PFSK-1 (cell line): ENCODE measurements around the gene MINDY1.

Experiments used
- FOXP2 ChIP-seq: optimal IDR thresholded peaks from 2 replicates; pipeline ENCODE3; 2011; ENCODE audit warnings: borderline replicate concordance, control low read depth, inconsistent platforms; ENCODE audit not compliant: insufficient read depth; ENCODE audit errors: extremely low read length, extremely low read depth
- POLR2AphosphoS5 ChIP-seq: IDR thresholded peaks from 2 replicates; pipeline ENCODE4 v1.6.1; 2012; ENCODE audit warnings: low read depth, mild to moderate bottlenecking, control low read depth, low read length, moderate library complexity
- SIN3A ChIP-seq: IDR thresholded peaks from 2 replicates; pipeline ENCODE4 v1.6.1; 2012; ENCODE audit warnings: mild to moderate bottlenecking, low read length, moderate library complexity, borderline replicate concordance; ENCODE audit not compliant: insufficient read depth
- TAF1 ChIP-seq: IDR thresholded peaks from 2 replicates; pipeline ENCODE4 v1.6.1; 2012; ENCODE audit warnings: low read length, control low read depth, borderline replicate concordance; ENCODE audit not compliant: insufficient read depth
- TF ChIP-seq, protein P1 (sequence below), 2 experiments: IDR thresholded peaks; 2 replicates each; pipeline versions ENCODE4 v1.6.1 to v1.8.0; 2011 to 2012; ENCODE audit warnings: low read depth in 2 of 2, low read length in 2 of 2, control low read depth in 1 of 2, inconsistent platforms in 1 of 2, mild to moderate bottlenecking in 1 of 2, moderate library complexity in 1 of 2; ENCODE audit not compliant: insufficient read depth in 1 of 2

DNA sequence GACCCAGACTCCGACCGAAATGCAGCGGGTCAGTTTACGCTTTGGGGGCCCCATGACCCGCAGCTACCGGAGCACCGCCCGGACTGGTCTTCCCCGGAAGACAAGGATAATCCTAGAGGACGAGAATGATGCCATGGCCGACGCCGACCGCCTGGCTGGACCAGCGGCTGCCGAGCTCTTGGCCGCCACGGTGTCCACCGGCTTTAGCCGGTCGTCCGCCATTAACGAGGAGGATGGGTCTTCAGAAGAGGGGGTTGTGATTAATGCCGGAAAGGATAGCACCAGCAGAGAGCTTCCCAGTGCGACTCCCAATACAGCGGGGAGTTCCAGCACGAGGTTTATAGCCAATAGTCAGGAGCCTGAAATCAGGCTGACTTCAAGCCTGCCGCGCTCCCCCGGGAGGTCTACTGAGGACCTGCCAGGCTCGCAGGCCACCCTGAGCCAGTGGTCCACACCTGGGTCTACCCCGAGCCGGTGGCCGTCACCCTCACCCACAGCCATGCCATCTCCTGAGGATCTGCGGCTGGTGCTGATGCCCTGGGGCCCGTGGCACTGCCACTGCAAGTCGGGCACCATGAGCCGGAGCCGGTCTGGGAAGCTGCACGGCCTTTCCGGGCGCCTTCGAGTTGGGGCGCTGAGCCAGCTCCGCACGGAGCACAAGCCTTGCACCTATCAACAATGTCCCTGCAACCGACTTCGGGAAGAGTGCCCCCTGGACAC is 41.4 kb upstream of the MINDY1 start:
- TF ChIP-seq FOXP2 (peak; percentile 60), POLR2AphosphoS5 (peak; percentile 17; the same call in 1 of the 2 replicates), TAF1 (0 out of 2 replicates have a peak, but pooled peaks have one; percentile 1), SIN3A (no peak)
- TF ChIP-seq, protein P1, sequence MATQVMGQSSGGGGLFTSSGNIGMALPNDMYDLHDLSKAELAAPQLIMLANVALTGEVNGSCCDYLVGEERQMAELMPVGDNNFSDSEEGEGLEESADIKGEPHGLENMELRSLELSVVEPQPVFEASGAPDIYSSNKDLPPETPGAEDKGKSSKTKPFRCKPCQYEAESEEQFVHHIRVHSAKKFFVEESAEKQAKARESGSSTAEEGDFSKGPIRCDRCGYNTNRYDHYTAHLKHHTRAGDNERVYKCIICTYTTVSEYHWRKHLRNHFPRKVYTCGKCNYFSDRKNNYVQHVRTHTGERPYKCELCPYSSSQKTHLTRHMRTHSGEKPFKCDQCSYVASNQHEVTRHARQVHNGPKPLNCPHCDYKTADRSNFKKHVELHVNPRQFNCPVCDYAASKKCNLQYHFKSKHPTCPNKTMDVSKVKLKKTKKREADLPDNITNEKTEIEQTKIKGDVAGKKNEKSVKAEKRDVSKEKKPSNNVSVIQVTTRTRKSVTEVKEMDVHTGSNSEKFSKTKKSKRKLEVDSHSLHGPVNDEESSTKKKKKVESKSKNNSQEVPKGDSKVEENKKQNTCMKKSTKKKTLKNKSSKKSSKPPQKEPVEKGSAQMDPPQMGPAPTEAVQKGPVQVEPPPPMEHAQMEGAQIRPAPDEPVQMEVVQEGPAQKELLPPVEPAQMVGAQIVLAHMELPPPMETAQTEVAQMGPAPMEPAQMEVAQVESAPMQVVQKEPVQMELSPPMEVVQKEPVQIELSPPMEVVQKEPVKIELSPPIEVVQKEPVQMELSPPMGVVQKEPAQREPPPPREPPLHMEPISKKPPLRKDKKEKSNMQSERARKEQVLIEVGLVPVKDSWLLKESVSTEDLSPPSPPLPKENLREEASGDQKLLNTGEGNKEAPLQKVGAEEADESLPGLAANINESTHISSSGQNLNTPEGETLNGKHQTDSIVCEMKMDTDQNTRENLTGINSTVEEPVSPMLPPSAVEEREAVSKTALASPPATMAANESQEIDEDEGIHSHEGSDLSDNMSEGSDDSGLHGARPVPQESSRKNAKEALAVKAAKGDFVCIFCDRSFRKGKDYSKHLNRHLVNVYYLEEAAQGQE (IDR thresholded peaks at IDR 0.05; ENCODE audit: insufficient read depth in 1 of 2, low read depth in 2 of 2, low read length in 2 of 2) = no peak
